Measurements from ENCODE around the gene MPRIP. TPM values are rescaled to one million over a fixed set of nuclear protein-coding genes. Genes with fewer than 3 reads are reported as not detected.

MPRIP gene
- total RNA-seq, 1 donor from 2014 or later: 350 TPM

DNA sequence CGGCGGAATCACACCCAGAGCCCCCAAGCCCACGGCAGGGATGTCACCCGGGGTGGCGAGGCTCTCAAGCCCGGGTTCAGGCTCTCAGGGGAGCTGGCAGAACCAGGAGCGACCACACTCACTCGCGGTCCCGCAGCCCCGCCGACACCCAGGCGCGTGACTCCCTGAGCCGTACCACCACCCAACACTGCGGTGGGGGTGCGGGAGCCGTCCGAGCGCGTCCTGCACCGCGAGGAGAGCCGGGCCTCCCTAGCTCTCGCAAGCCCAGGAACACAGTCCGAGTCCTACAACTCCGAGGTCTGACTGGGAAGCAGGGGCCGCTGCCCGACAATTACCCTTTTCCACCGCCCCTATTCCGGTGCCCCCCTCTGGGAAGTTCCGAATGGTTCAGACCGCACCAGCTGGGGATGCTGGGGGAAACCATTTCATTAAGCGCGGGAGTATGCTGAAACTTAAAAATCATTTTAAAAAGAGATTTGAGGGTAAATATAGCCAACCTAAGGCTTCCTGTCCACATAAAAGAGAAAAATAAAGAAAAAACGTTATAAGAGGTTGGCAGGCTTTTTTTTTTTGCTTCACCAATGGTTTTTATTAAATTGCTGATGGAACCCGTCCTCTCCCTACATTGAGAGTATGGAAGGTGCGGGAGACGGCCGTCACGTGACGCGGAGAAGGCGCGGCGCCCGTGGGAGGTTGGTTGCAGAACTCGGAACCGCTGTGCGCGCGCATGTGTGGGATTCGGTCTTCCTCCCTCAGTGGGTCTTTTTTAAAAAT is 195.0 kb downstream of the MPRIP start, which contains the start of gene FLCN:
Gene FLCN (minus strand): TSS at position 143 of the 774 bp plus-strand sequence. CDS start 9,031 bp downstream, outside the sequence.
- intact Hi-C loops (cut with micrococcal nuclease): no loop called here

DNA sequence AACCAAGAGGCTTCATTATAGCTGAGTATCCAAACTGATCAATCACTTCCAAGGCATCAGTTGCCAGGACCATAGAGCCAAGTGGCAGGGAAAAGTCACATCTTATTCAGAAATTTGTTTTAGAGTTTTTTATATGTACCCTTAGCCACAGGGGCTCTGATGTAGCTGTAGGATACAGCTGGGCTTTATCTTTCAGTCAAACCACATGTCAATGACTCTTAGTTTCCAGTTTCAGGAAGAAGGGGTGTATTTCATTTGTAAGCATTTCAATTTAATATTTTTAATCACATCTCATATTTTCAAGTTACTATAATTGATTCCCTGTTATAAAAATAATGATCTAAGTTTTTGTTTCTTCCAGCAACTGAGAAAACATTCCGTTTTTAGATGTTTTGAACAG is 197.6 kb downstream of the MPRIP start:
- DNase-seq: no peak
- H3K27me3 ChIP-seq (ENCODE audit: low read depth): no peaks in the 10 kb centered on the region
- intact Hi-C loops (cut with micrococcal nuclease): no loop called here
- H3K4me1 ChIP-seq: peaks cover 30% of the 10 kb centered on the region
- no peak overlapping the region for H3K4me3 ChIP-seq
- H3K27ac ChIP-seq (replicated peaks): no peak overlapping the region
- no peaks in the 10 kb centered on the region for H3K9me3 ChIP-seq (replicated peaks)
- TF ChIP-seq, protein P1, sequence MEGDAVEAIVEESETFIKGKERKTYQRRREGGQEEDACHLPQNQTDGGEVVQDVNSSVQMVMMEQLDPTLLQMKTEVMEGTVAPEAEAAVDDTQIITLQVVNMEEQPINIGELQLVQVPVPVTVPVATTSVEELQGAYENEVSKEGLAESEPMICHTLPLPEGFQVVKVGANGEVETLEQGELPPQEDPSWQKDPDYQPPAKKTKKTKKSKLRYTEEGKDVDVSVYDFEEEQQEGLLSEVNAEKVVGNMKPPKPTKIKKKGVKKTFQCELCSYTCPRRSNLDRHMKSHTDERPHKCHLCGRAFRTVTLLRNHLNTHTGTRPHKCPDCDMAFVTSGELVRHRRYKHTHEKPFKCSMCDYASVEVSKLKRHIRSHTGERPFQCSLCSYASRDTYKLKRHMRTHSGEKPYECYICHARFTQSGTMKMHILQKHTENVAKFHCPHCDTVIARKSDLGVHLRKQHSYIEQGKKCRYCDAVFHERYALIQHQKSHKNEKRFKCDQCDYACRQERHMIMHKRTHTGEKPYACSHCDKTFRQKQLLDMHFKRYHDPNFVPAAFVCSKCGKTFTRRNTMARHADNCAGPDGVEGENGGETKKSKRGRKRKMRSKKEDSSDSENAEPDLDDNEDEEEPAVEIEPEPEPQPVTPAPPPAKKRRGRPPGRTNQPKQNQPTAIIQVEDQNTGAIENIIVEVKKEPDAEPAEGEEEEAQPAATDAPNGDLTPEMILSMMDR (IDR thresholded peaks at IDR 0.05; ENCODE audit: borderline replicate concordance): no peak
- no peaks in the 10 kb centered on the region for H3K36me3 ChIP-seq

More for the DNA sequence above, 195.0 kb downstream of the MPRIP start, which contains the start of gene FLCN:
- Histone ChIP-seq H3K9me3 (replicated peaks) (no peaks in the 10 kb centered on the region), H3K27ac (replicated peaks) (peak within 1 kb of the TSS; percentile 97), H3K4me3 (peak within 1 kb of the TSS; percentile 95), H3K27me3 (ENCODE audit: low read depth) (no peaks in the 10 kb centered on the region), H3K4me1 (peaks cover 54% of the 10 kb centered on the region), H3K36me3 (peaks cover 4% of the 10 kb centered on the region)
- TF ChIP-seq, protein P1 (IDR thresholded peaks at IDR 0.05; ENCODE audit: borderline replicate concordance): no peak
- DNase-seq: peak; percentile 96

DNA sequence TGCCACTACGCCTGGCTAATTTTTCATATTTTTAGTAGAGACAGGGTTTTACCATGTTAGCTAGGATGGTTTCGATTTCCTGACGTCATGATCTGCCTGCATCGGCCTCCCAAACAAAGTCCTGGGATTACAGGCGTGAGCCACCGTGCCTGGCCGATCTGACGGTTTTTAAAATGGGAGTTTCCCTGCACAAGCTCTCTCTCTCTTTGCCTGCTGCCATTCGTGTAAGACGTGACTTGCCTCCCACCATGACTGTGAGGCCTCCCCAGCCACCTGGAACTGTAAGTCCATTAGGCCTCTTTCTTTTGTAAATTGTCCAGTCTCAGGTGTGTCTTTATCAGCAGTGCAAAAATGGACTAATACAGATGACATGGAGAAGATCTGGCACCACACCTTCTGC is 199.4 kb downstream of the MPRIP start:
- Histone ChIP-seq H3K9me3 (replicated peaks) (no peaks in the 10 kb centered on the region), H3K4me1 (peaks cover 12% of the 10 kb centered on the region), H3K4me3 (no peak overlapping the region), H3K27me3 (ENCODE audit: low read depth) (no peaks in the 10 kb centered on the region), H3K36me3 (peaks cover 14% of the 10 kb centered on the region), H3K27ac (replicated peaks) (no peak overlapping the region)
- no peak for DNase-seq
- intact Hi-C loops (cut with micrococcal nuclease): no loop called here
- TF ChIP-seq, protein P1 (IDR thresholded peaks at IDR 0.05; ENCODE audit: borderline replicate concordance): no peak

DNA sequence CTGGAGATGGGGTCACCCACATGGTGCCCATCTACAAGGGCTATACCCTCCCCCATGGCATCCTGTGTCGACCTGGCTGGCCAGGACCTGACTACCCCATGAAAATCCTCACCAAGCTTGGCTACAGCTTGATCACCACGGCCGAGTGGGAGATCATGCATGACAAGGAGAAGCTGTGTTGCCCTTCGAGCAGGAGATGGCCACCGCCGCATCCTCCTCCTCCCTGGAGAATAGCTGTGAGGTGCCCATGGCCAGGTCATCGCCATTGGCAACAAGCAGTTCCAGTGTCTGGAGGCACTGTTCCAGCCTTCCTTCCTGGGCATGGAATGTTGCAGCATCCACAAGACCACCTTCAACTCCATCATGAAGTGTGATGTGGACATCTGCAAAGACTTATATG is 200.0 kb downstream of the MPRIP start:
- no peak overlapping the region for H3K4me3 ChIP-seq
- no peaks in the 10 kb centered on the region for H3K9me3 ChIP-seq (replicated peaks)
- H3K27ac ChIP-seq (replicated peaks): no peak overlapping the region
- peaks cover 20% of the 10 kb centered on the region for H3K36me3 ChIP-seq
- no peaks in the 10 kb centered on the region for H3K27me3 ChIP-seq (ENCODE audit: low read depth)
- peaks cover 8% of the 10 kb centered on the region for H3K4me1 ChIP-seq
- intact Hi-C loops (cut with micrococcal nuclease): no loop called here
- DNase-seq: no peak
- TF ChIP-seq, protein P1 (IDR thresholded peaks at IDR 0.05; ENCODE audit: borderline replicate concordance): no peak

Other genes starting within 250 kb of the MPRIP start
- gene TNFRSF13B, start 70.3 kb upstream of the MPRIP start, total RNA-seq: not detected
- 7.3 TPM for gene PLD6, start 163.9 kb downstream of the MPRIP start, total RNA-seq
- gene FLCN, start 194.7 kb downstream of the MPRIP start, total RNA-seq: 46.6 TPM
- 74.2 TPM for gene COPS3, start 238.8 kb downstream of the MPRIP start, total RNA-seq